HG02870 (cell line): ENCODE measurements around the gene IL21R.
"Not testable (repeated sequence)": the region's sequence is repeated elsewhere in the genome, so short reads cannot be mapped to it uniquely, and the experiment has no call there.

ENCODE experiments used
- ATAC-seq: cut with Tn5 transposase; IDR thresholded peaks from one replicate; pipeline ENCODE4 v1.9.1; 2021; ENCODE audit warnings: mild to moderate bottlenecking, moderate library complexity; ENCODE audit not compliant: unreplicated experiment

The IL21R gene

DNA sequence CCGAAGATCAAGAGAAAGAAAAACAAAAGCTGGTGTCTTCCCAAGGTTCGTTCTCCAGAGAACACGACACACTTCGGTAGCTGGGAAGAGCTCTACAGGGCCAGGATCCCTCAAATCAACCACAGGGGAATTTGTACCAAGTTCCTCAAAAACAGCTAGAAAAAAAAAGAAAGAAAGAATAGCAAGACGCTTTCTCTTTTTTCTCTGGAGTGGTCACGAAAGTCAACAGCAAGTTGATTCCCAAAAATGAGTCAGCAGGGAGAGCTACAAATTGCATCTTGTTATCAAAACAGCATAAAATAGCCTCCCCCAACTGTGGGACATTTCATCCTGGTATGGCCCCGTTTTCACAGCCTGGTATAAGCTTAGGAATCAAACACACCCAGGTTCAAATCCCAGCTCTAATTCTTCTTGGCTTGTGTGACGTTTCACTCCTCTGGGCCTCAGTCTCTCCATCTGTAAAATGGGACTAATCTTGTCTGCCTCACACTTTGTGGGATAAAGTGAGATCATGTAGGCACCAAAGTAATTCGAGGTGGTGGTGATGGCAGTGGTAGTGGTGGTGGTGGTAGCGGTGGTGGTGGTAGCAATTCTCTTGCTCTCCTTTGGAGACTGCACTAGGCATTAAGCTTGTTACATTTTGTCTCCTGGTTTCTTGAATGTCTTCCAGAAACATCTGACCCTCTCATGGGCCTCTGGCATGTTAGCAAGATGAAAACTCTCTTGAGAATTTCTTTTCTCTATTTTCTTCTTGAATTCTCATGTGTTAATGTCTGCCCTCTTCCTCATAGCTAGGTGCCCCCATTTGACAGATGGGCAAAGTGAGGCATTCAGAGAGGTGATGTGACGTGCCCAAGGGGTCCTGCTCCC lies 988 bp upstream of the IL21R start:
- ATAC-seq, result no peak

DNA sequence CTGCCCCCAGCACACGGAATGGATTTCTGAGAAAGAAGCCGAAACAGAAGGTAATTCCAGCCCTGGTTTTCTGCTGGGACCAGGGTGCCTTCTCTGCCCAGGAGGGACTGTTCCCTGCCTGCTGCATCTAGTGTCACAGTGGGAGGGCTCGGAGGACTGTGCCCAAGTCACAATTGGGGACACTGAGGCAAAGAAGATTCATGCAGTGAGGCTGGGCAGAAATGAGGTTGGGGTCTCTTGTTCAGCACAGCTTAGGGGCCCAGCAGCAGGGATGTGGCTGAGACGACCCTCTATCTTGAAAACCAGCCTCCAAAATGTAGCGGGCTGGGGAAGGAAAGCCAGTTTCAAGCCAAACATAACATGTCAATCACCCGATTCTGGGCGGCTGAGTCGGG lies 592 bp downstream of the IL21R start:
- ATAC-seq, result no peak

- no peak for ATAC-seq
Observed at GRCh38 chr16:27402964-27403600, 1.1 kb downstream of the IL21R start.

- no peak for ATAC-seq
Observed at GRCh38 chr16:27403601-27403992, 1.6 kb downstream of the IL21R start.

DNA sequence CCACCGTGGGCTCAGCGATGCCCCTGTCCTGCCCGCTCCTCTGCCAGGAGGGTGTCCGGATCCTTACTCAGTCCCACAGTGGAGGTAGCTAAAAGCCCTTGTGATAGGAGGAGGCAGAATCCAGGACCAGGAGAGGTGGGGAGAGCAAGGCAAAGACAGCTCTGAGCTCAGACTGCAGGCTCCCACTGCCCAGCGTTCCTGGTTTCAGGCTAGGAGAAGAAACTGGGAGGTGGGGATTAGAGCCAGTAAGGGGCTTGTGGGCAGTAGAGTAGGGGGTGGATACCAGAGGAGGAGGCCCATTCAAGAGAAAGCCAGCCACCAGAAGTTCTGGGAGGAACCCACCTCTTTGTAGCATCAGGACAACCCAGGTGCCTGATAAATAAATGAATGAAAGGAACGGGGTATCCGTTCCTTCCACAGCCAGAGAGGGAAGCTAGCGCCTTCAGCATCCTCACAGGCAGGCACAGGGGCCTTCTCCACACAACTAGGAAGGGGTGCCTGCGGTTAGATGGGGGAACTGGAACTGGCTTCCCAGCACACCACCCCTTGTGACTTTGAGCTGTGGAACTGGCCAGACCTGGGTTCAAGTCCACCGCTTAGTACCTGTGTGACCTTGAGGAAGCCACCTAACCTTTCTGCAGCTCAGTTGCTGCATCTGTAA lies 2.3 kb downstream of the IL21R start:
- no peak for ATAC-seq

GRCh38 chr16:27405546-27406451 lies 3.8 kb downstream of the IL21R start:
- peak; percentile 22 for ATAC-seq

DNA sequence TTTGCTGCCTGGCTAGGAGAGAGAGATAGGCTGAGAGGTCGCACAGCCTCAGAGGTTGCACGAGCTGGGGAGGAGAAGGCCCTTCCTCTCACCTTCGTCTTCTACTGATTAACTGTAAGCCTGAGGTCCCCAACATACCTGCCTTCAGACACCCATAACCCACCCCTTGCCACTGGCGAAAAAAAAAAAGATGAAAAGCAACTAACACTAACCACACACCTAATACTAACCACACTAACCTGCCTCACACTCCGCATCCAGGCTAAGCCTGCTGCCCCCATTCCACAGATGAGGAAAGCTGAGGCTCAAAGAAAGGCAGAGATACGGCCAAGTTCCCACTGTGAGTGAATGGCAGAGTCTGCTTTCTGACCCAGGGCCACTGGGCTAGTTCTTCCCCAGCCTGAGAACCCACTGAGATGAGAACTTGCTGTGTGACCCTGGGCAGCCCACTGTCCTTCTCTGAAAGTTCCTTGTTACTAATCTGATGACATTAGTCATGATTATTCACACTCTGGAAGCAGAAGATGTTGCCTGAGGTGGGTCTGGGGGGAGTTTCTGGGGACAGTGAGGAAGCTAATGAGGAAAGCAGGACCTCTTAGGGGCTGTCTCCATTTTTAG lies 4.6 kb downstream of the IL21R start:
- no peak for ATAC-seq

- no peak for ATAC-seq
Observed at GRCh38 chr16:27407133-27407532, 5.2 kb downstream of the IL21R start.

GRCh38 chr16:27408012-27408601 lies 6.1 kb downstream of the IL21R start:
- peak; percentile 40 for ATAC-seq

- ATAC-seq, result peak; percentile 29
Observed at GRCh38 chr16:27408602-27409031, 6.6 kb downstream of the IL21R start.

DNA sequence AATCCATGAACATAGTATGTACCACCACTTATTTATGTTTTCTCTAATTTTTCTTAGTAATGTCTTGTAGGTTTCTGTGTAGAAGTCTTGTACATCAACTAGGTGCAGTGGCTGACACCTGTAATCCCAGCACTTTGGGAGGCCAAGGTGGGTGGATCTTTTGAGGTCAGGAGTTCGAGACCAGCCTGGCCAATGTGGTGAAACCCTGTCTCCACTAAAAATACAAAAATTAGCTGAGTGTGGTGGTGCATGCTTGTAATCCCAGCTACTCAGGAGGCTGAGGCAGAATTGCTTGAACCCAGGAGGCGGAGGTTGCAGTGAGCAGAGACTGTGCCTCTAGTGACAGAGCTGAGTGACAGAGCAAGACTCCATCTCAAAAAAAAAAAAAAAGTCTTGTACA lies 8.0 kb downstream of the IL21R start:
- not testable (repeated sequence) for ATAC-seq

GRCh38 chr16:27410761-27411160 lies 8.8 kb downstream of the IL21R start:
- ATAC-seq, result no peak

DNA sequence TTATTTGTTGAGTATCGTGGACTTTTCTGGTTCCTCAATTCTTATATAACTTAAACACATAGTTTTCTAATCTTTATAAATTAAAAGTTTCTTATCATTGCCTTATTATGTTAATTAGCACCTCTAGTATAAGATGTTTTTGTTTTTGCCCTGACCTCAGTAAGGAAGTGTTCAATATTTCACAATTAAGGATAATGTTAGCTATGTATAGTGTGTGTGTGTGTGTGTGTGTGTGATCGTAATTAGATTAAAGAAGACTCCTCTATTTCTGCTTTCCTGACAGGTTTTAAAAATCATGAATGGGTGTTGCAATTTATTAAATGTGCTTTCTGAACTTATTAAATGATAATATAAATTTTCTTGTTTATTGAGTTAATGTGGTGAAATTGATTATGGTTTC lies 12.0 kb downstream of the IL21R start:
- no peak for ATAC-seq

- no peak for ATAC-seq
Observed at GRCh38 chr16:27414788-27415431, 12.9 kb downstream of the IL21R start.

- ATAC-seq, result no peak
Observed at GRCh38 chr16:27417047-27417671, 15.2 kb downstream of the IL21R start.

DNA sequence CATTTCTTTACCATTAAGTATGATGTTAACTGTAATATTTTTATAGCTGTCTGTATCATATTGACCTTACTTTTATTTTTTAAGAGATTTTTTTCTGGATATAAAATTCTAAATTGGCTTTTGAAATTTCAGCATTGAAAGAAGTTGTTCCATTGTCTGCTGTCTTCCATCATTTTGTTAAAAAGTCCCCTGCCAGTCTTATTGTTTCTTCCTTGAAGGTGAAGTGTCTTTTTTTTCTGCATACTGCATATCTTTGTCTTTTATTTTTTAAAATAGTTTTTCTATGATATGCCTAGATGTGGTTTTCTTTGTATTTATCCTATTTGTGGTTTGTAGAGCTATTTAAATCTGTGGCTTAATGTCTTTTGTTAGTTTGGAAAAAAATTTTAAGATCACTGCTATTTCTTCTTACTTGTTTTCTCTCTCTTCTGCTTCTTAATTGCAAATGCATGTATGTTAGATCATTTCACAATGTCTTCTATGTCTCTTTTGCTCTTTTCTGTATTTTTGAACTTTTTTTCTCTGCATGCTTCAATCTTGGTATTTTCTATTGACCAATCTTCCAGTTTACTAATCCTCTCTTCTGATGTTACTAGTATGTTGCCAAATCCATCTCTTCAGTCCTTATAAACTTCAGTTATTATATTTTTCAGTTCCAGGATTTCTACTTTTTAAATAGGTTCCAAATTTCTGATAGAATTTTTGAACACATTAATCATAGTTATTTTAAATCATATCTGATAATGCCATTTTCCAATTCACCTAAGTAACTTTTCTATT lies 20.2 kb downstream of the IL21R start:
- no peak for ATAC-seq

GRCh38 chr16:27424772-27425498 lies 23.0 kb downstream of the IL21R start:
- no peak for ATAC-seq

GRCh38 chr16:27425961-27426360 lies 24.0 kb downstream of the IL21R start:
- ATAC-seq, result no peak
